GM21367 (cell line): ENCODE measurements around the gene CCL25.

ENCODE experiments used
- ATAC-seq: cut with Tn5 transposase; IDR thresholded peaks from one replicate; pipeline ENCODE4 v1.9.1; 2021; ENCODE audit not compliant: unreplicated experiment

CCL25 gene

DNA sequence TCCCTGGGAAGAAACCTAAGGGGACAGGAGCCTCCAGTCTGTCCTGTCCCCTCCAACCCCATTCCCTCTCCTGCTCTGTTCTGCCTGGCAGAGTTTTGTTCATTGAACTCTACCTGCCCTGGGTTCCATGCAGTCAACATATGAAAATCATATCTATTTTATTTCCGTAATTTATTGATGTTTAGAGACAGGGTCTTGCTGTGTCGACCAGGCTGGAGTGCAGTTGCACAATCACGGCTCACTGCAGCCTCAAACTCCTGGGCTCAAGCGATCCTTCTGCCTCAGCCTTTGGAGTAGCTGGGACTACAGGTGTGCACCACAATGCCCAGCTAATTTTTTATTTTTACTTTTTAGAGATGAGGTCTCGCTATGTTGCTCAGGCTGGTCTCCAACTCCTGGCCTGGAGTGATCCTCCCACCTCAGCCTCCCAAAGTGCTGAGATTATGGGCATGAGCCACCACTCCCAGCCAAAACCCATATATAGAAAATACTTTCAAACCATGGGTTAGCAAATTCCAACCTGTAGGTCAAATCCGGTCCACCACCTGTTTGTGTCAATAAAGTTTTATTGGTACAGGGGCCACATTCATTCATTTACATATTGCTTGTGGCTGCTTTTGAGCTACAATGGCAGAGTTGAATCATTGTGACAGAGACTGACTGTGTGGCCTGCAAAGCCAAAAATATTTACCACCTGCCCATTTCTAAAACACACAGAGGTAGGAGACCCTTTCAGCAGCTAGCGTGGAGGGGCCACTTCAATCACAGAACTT is 57.5 kb downstream of the CCL25 start:
- no peak for ATAC-seq

DNA sequence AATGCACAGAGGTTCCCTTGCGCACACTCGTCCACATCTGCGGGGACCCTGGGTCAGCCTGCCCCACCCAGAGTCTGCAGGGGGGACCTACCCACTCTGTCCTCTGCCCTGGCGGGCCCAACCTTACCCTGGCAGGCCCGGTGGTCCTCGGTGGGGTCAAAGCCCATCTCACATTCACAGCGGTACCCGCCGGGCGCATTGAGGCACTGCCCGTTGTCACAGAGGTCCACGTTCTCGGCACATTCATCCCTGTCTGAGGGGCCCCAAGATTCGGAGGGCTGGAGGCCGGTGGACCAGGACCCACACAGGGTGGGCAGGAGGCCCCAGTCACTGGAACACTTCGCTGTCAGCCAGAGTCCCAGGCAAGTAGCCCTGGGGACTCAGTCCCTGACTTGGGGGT is 58.4 kb downstream of the CCL25 start:
- ATAC-seq, result no peak

DNA sequence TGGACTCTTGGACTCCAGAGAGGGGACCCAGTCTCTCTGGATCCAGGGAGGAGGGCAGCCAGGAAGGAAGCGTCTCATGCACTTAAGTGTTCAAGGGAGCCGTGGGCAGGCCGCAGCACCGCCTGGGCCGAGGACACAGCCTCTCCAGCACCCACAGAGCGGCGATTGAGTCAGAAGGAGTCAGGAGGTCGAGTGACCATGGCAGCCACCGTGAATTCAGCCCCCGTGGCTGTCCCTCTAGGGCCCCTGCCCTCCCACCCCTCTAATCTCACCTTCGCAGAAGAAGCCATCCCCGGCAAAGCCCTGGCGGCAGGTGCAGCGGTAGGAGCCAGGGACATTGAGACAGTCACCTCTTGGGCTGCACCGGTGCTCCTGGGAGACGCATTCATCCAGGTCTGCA is 58.8 kb downstream of the CCL25 start:
- no peak for ATAC-seq
